22Rv1 (cell line): Measurements from ENCODE around the gene ARHGEF10L.

ENCODE experiments used
- H3K27ac ChIP-seq: fragments of 450-650 bp; 2 replicates; pipeline ENCODE4 v1.5.1; 2017
- CTCF ChIP-seq: fragments of 450-650 bp; IDR thresholded peaks from 2 replicates; pipeline ENCODE4 v1.5.1; 2017; ENCODE audit warnings: mild to moderate bottlenecking
- ZFX ChIP-seq: fragments of 450-650 bp; IDR thresholded peaks from 2 replicates; pipeline ENCODE4 v1.6.1; 2017; ENCODE audit warnings: antibody characterized with exemption, borderline replicate concordance

ARHGEF10L gene

GRCh38 chr1:17669866-17670451 lies 130.5 kb downstream of the ARHGEF10L start:
- no peak overlapping the region for H3K27ac ChIP-seq
- no peak for TF ChIP-seq CTCF
- TF ChIP-seq ZFX, result no peak

GRCh38 chr1:17670587-17671313 lies 131.3 kb downstream of the ARHGEF10L start:
- TF ChIP-seq ZFX (no peak), CTCF (no peak)
- H3K27ac ChIP-seq, result no peak overlapping the region

- TF ChIP-seq CTCF (no peak), ZFX (no peak)
- no peak overlapping the region for H3K27ac ChIP-seq
Observed at GRCh38 chr1:17671314-17671705, 131.8 kb downstream of the ARHGEF10L start.

- H3K27ac ChIP-seq, result no peak overlapping the region
- TF ChIP-seq ZFX, result no peak
- no peak for TF ChIP-seq CTCF
Observed at GRCh38 chr1:17671741-17672140, 132.2 kb downstream of the ARHGEF10L start.

GRCh38 chr1:17672226-17672625 lies 132.7 kb downstream of the ARHGEF10L start:
- H3K27ac ChIP-seq, result no peak overlapping the region
- TF ChIP-seq CTCF, result no peak
- no peak for TF ChIP-seq ZFX

GRCh38 chr1:17673329-17674072 lies 134.0 kb downstream of the ARHGEF10L start:
- no peak overlapping the region for H3K27ac ChIP-seq
- no peak for TF ChIP-seq CTCF
- TF ChIP-seq ZFX, result no peak
